HG02970 (cell line): ENCODE data around the gene KLHL25.
A peak's percentile ranks its signal among the peaks of the same experiment; 100 is the strongest.
"Not testable (repeated sequence)": the region's sequence is repeated elsewhere in the genome, so short reads cannot be mapped to it uniquely, and the experiment has no call there.

Experiments
- ATAC-seq: cut with Tn5 transposase; IDR thresholded peaks from one replicate; pipeline ENCODE4 v1.9.1; 2021; ENCODE audit warnings: mild to moderate bottlenecking, moderate library complexity, moderate number of reproducible peaks; ENCODE audit not compliant: unreplicated experiment, low FRiP score

Gene KLHL25

DNA sequence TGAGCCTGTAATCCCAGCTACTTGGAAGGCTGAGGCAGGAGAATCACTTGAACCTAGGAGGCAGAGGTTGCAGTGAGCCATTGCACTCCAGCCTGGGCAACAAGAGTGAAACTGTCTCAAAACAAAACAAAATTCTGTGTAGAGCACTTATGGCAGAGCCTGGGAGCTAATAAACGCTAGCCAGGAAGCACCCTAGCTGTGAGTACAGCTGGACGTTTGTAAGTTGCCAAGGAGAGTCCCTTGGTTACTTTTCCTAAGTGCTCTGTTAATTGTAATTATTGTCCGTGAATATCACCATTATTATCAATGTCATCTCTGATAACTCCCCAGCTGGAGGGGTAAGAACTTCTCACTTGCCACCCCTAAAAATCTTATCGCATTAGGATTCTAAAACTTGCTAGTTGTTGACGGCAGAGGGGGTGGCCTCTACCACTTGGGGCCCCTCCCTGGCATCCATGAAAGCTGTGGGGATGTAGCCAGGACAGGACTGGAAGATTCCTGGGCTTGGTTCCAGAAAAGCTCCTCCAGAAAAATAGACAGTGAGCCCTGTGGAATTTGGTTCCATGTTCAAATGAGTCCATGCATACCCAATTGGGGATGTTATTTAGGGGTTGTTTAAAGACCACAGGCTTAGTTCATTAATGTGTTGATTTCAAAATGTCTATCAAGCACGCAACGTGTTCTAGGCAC, 9.9 kb upstream of the KLHL25 start:
- ATAC-seq, result no peak

DNA sequence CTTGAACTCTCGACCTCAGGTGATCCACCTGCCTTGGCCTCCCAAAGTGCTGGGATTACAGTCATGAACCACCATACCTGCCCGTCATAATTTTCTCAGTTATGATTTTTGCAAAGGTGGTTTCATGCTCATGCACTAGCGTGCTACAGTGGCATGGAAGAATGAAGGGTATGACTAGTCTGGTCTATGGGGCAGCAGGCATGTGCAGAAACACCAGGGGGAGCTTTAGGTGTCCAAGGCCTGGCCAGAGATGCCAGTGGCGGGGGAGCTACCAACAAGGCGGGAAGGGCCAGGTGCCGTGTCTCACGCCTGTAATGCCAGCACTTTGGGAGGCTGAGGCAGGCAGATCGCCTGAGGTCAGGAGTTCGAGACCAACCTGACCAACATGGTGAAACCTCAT, 7.9 kb upstream of the KLHL25 start:
- not testable (repeated sequence) for ATAC-seq

DNA sequence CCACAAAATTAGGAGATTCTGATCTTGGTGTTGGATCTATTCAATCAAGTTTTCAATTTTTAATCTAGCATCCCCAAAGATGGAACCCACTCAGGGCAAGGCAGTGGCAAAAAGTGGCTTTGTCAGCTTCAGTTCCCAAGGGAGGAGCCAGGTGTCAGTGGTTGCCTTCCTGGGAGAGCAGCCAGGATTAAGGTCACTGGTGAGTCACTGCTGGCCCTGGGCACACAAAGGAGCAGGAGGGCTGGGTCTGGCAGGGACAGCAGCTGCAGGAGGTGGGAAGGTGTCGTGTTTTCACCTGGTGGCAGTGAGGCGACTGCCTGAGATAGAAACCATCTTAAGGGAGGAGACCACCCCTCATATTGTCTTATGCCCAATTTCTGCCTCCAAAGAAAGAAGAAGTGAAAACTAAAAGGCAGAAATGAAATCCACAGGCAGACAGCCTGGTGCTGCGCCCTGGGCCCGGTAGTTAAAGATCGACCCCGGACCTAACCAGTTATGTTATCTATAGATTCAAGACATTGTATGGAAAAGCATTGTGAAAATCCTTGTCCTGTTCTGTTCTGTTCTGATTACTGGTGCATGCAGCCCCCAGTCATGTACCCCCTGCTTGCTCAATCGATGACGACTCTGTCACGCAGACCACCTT, 5.9 kb upstream of the KLHL25 start:
- ATAC-seq, result no peak

GRCh38 chr15:85796371-85796770, 1.6 kb upstream of the KLHL25 start:
- ATAC-seq, result not testable (repeated sequence)

GRCh38 chr15:85795337-85796305, 896 bp upstream of the KLHL25 start:
- ATAC-seq, result no peak

DNA sequence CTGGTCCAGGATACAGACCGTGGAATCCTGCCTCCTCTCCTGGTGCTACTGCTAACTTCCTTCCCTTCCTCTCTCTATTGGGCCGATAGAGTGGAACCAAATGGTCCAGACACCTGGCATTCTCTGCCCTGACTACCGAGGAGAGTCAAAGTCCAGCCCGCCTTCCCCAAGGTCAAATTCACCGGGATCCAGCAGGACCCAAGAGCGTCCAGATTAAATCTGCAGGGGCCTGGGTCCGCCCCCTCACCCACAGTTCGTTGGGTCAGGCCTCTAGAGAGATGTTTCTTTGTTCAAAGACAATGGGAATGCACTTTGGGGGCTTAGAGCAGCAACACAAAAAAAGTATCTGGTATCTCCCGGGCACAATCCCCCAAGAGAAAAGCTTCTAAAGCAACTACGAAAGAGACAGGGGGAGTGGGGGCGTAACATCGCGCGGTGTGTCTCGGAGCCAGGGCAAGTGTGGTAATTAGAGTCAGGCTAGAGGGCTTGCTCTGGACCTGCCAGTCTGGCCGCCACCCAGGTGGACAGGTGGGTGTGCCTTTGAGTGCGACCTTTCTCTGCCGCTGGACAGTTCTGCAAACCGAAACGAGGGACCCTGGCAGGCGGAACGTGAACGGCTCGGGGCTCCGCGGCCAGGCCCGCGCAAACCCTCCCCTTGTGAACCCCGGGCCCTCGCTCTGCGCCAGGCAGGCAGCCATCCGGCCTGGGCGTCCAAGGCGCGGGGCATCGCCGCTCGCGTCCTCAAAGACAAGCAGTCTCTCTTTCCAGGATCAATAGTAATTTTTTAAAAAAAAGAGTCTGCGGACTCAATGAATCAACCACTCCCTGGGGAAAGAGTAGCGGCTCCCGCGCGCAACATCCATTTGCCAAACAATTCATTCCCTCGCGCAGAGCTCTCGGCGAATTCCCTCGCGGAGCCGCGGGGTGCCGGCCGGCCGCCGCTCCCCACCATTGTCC, 806 bp downstream of the KLHL25 start:
- peak; percentile 30 for ATAC-seq

- ATAC-seq, result no peak
These were observed 1.7 kb downstream of the KLHL25 start for GRCh38 chr15:85792912-85793590.

GRCh38 chr15:85792102-85792731, 2.5 kb downstream of the KLHL25 start:
- no peak for ATAC-seq

GRCh38 chr15:85789496-85789875, 5.2 kb downstream of the KLHL25 start:
- no peak for ATAC-seq

- no peak for ATAC-seq
These were observed 5.8 kb downstream of the KLHL25 start for GRCh38 chr15:85788771-85789495.

- no peak for ATAC-seq
These were observed 8.0 kb downstream of the KLHL25 start for GRCh38 chr15:85786781-85787114.

DNA sequence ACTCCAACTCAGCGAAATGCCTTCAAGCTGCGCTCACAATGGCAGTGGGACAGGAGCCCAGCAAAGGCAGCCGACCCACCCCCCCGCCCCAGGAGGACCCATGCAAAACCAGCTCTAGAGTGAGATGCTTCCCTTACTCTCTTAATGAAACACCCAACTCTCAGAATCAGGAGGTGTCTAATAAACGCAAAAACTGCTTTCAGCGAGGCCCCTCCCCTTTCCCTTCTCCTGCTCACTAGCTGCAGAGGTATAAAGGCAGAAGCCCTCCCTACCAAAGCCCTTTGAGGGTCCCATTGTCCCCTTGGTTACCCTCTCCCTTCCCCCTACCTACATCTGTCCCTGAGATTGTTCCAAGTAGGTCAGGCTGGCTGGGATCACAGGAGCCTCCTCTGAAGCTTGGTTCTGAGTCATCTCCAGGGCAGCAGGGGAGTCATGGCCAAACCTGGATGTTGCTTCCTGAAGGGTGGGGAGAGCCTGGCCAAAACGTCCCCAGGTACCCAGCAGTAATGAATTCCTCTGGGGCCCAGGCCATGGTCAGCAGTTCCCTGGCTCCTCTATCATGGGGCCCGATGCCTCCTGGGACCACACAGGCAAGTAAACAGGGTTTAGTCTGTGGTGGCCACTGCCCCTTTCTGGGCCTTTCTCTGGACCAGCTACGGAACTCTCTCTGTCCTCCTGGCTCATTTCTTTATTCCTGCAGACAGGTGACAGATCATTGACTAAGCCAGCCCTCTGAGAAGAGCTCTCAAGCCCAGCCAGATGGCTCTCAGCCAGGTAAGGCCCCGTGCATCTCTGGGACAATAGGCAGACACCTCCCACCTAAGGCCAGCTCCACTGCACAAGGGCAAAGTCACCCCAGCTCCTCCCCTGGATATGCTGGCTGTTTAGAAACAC, 8.6 kb downstream of the KLHL25 start:
- ATAC-seq, result no peak

- ATAC-seq, result no peak
These were observed 12.7 kb downstream of the KLHL25 start for GRCh38 chr15:85782064-85782463.

GRCh38 chr15:85781099-85781498, 13.6 kb downstream of the KLHL25 start:
- no peak for ATAC-seq

DNA sequence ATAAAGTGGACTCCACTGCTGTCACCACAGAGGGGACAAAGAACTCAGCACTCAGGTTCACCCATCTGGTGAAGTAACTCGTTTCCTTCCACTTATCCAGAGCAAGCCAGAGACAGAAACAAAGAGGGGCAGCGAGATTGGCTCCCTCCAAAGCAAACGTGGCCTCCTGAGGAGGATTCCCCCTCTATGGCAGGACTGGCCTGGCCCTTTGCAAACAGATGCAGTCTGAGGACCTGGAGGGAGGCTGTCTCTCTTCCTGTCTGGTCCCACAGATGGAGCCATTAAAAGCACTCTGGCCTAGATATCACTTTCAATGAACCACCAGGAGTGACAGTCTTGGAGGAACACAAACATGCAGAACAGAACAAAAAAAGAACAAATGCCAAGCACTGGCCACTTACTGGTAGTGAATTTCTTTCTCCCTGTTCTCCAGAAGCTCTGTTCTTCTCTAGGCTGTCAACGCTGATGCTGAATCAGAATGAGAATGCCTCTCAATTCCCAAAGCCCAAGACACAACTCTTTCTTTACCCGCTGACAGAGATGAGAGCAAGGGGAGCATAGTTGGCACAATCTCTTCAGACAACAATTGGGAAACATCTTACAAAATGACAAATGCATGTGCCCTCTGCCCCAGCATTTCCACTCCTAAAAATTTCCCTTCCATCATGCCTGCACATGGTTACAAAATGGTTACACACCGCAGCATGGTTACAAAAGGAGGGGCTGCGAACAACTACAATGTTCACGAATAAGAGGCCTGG, 14.3 kb downstream of the KLHL25 start:
- ATAC-seq, result no peak

DNA sequence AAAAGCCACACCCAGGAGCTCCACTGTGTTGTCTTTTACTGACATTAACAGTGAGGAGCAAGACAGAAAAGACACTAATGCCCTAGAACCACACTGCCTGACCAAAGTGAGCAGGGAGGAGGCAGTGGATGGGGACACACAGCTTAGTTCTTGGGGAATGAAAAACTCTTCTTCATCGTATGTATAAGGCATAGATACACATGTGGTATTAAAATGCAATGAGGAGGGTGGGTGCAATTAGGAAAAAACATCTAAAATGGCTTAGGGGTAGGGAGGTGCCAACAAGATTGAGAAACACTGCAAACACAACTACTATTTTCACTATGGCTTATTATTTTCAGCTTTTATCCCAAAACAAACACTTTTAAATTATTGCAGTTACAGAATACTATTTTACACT, 15.5 kb downstream of the KLHL25 start:
- no peak for ATAC-seq
